HepG2 (cell line): ENCODE data around the gene RCN1. TPM values are rescaled to one million over a fixed set of nuclear protein-coding genes. Genes with fewer than 3 reads are reported as not detected.

ENCODE experiments used
- ATAC-seq: fragments of 200-7000 bp; cut with Tn5 transposase; 3 replicates; pipeline ENCODE4 v1.9.1; 2020; ENCODE audit warnings: mild to moderate bottlenecking, moderate library complexity
- BruUV-seq: library from RNA; stranded (reverse); fragments of 400-500 nt; replicated peaks from 2 replicates; lab custom pipeline; 2021; lab: Mats Ljungman, UMichigan
- CTCF ChIA-PET: fragments of 300-600 bp; formaldehyde crosslinking; extraction: SDS; loops from one replicate; lab custom pipeline; 2021; ENCODE audit warnings: low total read pairs, inconsistent platforms, low intra/inter-chr PET ratio; lab: Yijun Ruan, JAX
- POLR2A ChIA-PET: fragments of 350-600 bp; sonication (Branson Sonifier 250); formaldehyde crosslinking; loops from one replicate; lab custom pipeline; 2020; ENCODE audit warnings: antibody characterized with exemption, inconsistent platforms; lab: Yijun Ruan, JAX
- DNase-seq: peaks from one replicate; pipeline ENCODE4 v3.0.0-alpha.2; 2015; ENCODE audit warnings: low spot score
- FAIRE-seq: peaks from 3 replicates; lab custom pipeline; 2011; peaks lifted over from hg19 to GRCh38; lab: Jason Lieb, UNC
- H2AFZ ChIP-seq: one replicate; pipeline ENCODE4 v1.6.1; 2011; ENCODE audit warnings: low read length, inconsistent platforms
- H3K27ac ChIP-seq: fragments of 300-600 bp; 3 replicates; pipeline ENCODE4 v1.8.0; 2011; ENCODE audit warnings: mixed run types, mild to moderate bottlenecking, mixed read lengths, low read length, inconsistent platforms; ENCODE audit not compliant: insufficient read depth; ENCODE audit errors: extremely low read length
- H3K27me3 ChIP-seq, 2 experiments: fragments of 200-600 bp in 1 of 2; 2 replicates in 1 of 2; 3 replicates in 1 of 2; pipeline versions ENCODE4 v1.6.0 to v1.8.0; 2011; ENCODE audit warnings: low read length in 2 of 2, mild to moderate bottlenecking in 2 of 2, moderate library complexity in 2 of 2, inconsistent platforms in 1 of 2; ENCODE audit not compliant: insufficient read depth in 2 of 2, control insufficient read depth in 1 of 2
- H3K36me3 ChIP-seq, 2 experiments: fragments of 200-600 bp in 1 of 2; replicated peaks in 1 of 2; 2 replicates in 1 of 2; 3 replicates in 1 of 2; pipeline versions ENCODE4 v1.5.1 to v1.8.0; 2011; ENCODE audit warnings: low read length in 2 of 2, inconsistent platforms in 1 of 2; ENCODE audit not compliant: insufficient read depth in 2 of 2, control insufficient read depth in 1 of 2
- H3K4me1 ChIP-seq: 2 replicates; pipeline ENCODE4 v1.5.1; 2012; ENCODE audit warnings: low read length, inconsistent platforms; ENCODE audit not compliant: insufficient read depth
- H3K4me2 ChIP-seq: 2 replicates; pipeline ENCODE4 v1.6.0; 2011; ENCODE audit warnings: low read depth, low read length, inconsistent platforms
- H3K4me3 ChIP-seq, 3 experiments: fragments of 200-600 bp in 1 of 3; sonication (generic), shearing (Covaris generic) in 1 of 3; replicated peaks in 1 of 3; 2 replicates each; pipeline ENCODE4 v1.5.1; 2011 to 2016; ENCODE audit warnings: low read length in 3 of 3, inconsistent platforms in 2 of 3, low read depth in 2 of 3, mild to moderate bottlenecking in 2 of 3, control low read depth in 1 of 3, mixed read lengths in 1 of 3; ENCODE audit not compliant: insufficient read depth in 1 of 3
- H3K79me2 ChIP-seq: one replicate; pipeline ENCODE4 v1.6.1; 2011; ENCODE audit warnings: low read length, inconsistent platforms; ENCODE audit not compliant: insufficient read depth
- H3K9ac ChIP-seq: 2 replicates; pipeline ENCODE4 v1.6.0; 2011; ENCODE audit warnings: mild to moderate bottlenecking, low read depth, low read length, inconsistent platforms; ENCODE audit not compliant: insufficient read depth
- H3K9me3 ChIP-seq: 2 replicates; pipeline ENCODE4 v1.5.1; 2012; ENCODE audit warnings: mild to moderate bottlenecking, low read length
- H4K20me1 ChIP-seq: 2 replicates; pipeline ENCODE4 v1.6.0; 2011; ENCODE audit warnings: inconsistent platforms, mild to moderate bottlenecking, low read length, moderate library complexity; ENCODE audit not compliant: insufficient read depth
- ATF7-NPFF ChIP-seq: sonication (generic); formaldehyde crosslinking; IDR thresholded peaks from 2 replicates; pipeline ENCODE4 v1.8.1; 2023; ENCODE audit warnings: mild to moderate bottlenecking, low read depth, missing genetic modification reagents, moderate library complexity
- CHCHD3 ChIP-seq: sonication (generic); formaldehyde crosslinking; IDR thresholded peaks from 2 replicates; pipeline ENCODE4 v1.8.0; 2022; ENCODE audit warnings: mild to moderate bottlenecking, missing genetic modification reagents, moderate library complexity
- E2F1 ChIP-seq: sonication (generic); formaldehyde crosslinking; IDR thresholded peaks from 2 replicates; pipeline ENCODE4 v1.5.0; 2020; ENCODE audit warnings: missing genetic modification reagents
- ELF3 ChIP-seq: IDR thresholded peaks from 2 replicates; pipeline ENCODE4 v1.6.1; 2016; ENCODE audit warnings: missing genetic modification reagents, missing compliant biosample characterization
- ESRRA ChIP-seq: sonication (generic); formaldehyde crosslinking; IDR thresholded peaks from 2 replicates; pipeline ENCODE4 v1.5.1; 2020; ENCODE audit warnings: mild to moderate bottlenecking, low read depth, missing genetic modification reagents
- IKZF4 ChIP-seq: sonication (generic); formaldehyde crosslinking; IDR thresholded peaks from 2 replicates; pipeline ENCODE4 v1.5.1; 2020; ENCODE audit warnings: borderline replicate concordance, mild to moderate bottlenecking, low read depth, missing genetic modification reagents; ENCODE audit errors: not compliant biosample characterization
- NCOA1 ChIP-seq: sonication (generic); formaldehyde crosslinking; IDR thresholded peaks from 2 replicates; pipeline ENCODE4 v1.9.0; 2021; ENCODE audit warnings: missing genetic modification reagents
- PHF20 ChIP-seq: sonication (generic); formaldehyde crosslinking; IDR thresholded peaks from 2 replicates; pipeline ENCODE4 v1.5.0; 2020; ENCODE audit warnings: mild to moderate bottlenecking, missing genetic modification reagents
- PHF21A ChIP-seq: sonication (generic); formaldehyde crosslinking; IDR thresholded peaks from 2 replicates; pipeline ENCODE4 v1.5.0; 2020; ENCODE audit warnings: mild to moderate bottlenecking, missing genetic modification reagents
- SOX6 ChIP-seq, 2 experiments: fragments of 450-650 bp in 1 of 2; sonication (generic) in 1 of 2; formaldehyde crosslinking in 1 of 2; IDR thresholded peaks; 2 replicates each; pipeline versions ENCODE4 v1.4.0 to v1.6.1; 2017 to 2020; ENCODE audit warnings: antibody characterized with exemption in 1 of 2, mild to moderate bottlenecking in 1 of 2, missing genetic modification reagents in 1 of 2
- ZBTB3 ChIP-seq: sonication (generic); formaldehyde crosslinking; IDR thresholded peaks from 2 replicates; pipeline ENCODE4 v1.4.0; 2020; ENCODE audit warnings: low read depth, mild to moderate bottlenecking, moderate library complexity, missing genetic modification reagents, borderline replicate concordance
- ZNF224 ChIP-seq: sonication (generic); formaldehyde crosslinking; IDR thresholded peaks from 2 replicates; pipeline ENCODE4 v1.5.0; 2020; ENCODE audit warnings: mild to moderate bottlenecking, missing genetic modification reagents
- ZNF256 ChIP-seq: sonication (generic); formaldehyde crosslinking; conservative IDR thresholded peaks from 2 replicates; pipeline ENCODE4 v1.4.0; 2020; ENCODE audit warnings: missing genetic modification reagents
- ZNF562 ChIP-seq: sonication (generic); formaldehyde crosslinking; IDR thresholded peaks from 2 replicates; pipeline ENCODE4 v1.8.0; 2022; ENCODE audit warnings: missing genetic modification reagents, borderline replicate concordance
- ZNF614 ChIP-seq: IDR thresholded peaks from 2 replicates; pipeline ENCODE4 v1.6.1; 2018; ENCODE audit warnings: missing biosample characterization, missing genetic modification reagents, inconsistent platforms, borderline replicate concordance
- ZNF891 ChIP-seq: sonication (generic); formaldehyde crosslinking; IDR thresholded peaks from 2 replicates; pipeline ENCODE4 v1.5.0; 2020; ENCODE audit warnings: mild to moderate bottlenecking, missing genetic modification reagents
- WGBS: methylation state at CpG from one replicate; pipeline ENCODE4 v1.1.6; 2017; ENCODE audit warnings: low lambda C conversion rate; 5-methylcytosine and 5-hydroxymethylcytosine counted together
- in situ Hi-C: cut with HindIII; loops from 2 replicates; pipeline ENCODE4 v1.10.0; 2017; ENCODE audit warnings: low pct_unique_long_range_greater_than_20kb; ENCODE audit not compliant: extremely low pct_ligation_motif_present
- intact Hi-C: fragments of 100-400 bp; cut with micrococcal nuclease; formaldehyde crosslinking; loops from one replicate; pipeline ENCODE4 v1.10.0; 2022; ENCODE audit not compliant: unreplicated experiment
- polyA plus RNA-seq, 8 experiments: library from polyadenylated mRNA; depleted of rRNA in 3 of 8; stranded (reverse) in 7 of 8; unstranded in 1 of 8; fragments of >200 nt; fragmentation: Illumina TruSeq in 4 of 8; extraction: Trizol in 4 of 8; gene quantifications; 2 replicates each; pipeline versions ENCODE4 v1.2.1 to v1.2.3, GENCODE V29; 2011 to 2016; ENCODE audit warnings: low read depth in 4 of 8, missing spikeins in 1 of 8, mixed read lengths in 1 of 8; ENCODE audit not compliant: insufficient read depth in 1 of 8
- total RNA-seq, 5 experiments: library from RNA; depleted of rRNA; stranded (reverse); fragments of >200 nt; fragmentation: Illumina TruSeq; extraction: Trizol; gene quantifications; 2 replicates each; pipeline ENCODE4 v1.2.3, GENCODE V29; 2016; ENCODE audit warnings: low read depth in 1 of 5
- TF ChIP-seq, protein P1 (sequence below): sonication (generic); formaldehyde crosslinking; IDR thresholded peaks from 2 replicates; pipeline ENCODE4 v1.4.0; 2020; ENCODE audit warnings: missing genetic modification reagents
- TF ChIP-seq, protein P2 (sequence below): sonication (generic); formaldehyde crosslinking; IDR thresholded peaks from 2 replicates; pipeline ENCODE4 v1.5.0; 2020; ENCODE audit warnings: mild to moderate bottlenecking, missing genetic modification reagents, borderline replicate concordance

The RCN1 gene
- total and polyA plus RNA-seq, 2 of the 13 experiments (the other 11 are each of a cell fraction or from before 2014, with no cell fraction given), result 22.0 to 28.5 TPM

- no peaks in the 10 kb centered on the region for H3K9me3 ChIP-seq
- ATAC-seq (no peak), DNase-seq (no peak), FAIRE-seq (no peak)
- peaks cover 6% of the 10 kb centered on the region; the same call in 1 of the 2 replicates for H4K20me1 ChIP-seq
- peaks cover 6% of the 10 kb centered on the region; the same call in 1 of the 2 replicates for H3K4me1 ChIP-seq
- no peak overlapping the region for H3K4me3 ChIP-seq
- H3K27ac ChIP-seq, result no peak overlapping the region
- no peaks in the 10 kb centered on the region for H3K36me3 ChIP-seq
- no peak for TF ChIP-seq PHF20 (CRISPR knock-in tag)
- TF ChIP-seq ATF7-NPFF, result no peak
- no peak for TF ChIP-seq PHF21A (CRISPR knock-in tag)
- TF ChIP-seq ELF3, result no peak
- no peak for TF ChIP-seq ZNF256 (CRISPR knock-in tag)
- TF ChIP-seq, protein P1, sequence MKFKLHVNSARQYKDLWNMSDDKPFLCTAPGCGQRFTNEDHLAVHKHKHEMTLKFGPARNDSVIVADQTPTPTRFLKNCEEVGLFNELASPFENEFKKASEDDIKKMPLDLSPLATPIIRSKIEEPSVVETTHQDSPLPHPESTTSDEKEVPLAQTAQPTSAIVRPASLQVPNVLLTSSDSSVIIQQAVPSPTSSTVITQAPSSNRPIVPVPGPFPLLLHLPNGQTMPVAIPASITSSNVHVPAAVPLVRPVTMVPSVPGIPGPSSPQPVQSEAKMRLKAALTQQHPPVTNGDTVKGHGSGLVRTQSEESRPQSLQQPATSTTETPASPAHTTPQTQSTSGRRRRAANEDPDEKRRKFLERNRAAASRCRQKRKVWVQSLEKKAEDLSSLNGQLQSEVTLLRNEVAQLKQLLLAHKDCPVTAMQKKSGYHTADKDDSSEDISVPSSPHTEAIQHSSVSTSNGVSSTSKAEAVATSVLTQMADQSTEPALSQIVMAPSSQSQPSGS (CRISPR knock-in tag), result no peak
- TF ChIP-seq, protein P2, sequence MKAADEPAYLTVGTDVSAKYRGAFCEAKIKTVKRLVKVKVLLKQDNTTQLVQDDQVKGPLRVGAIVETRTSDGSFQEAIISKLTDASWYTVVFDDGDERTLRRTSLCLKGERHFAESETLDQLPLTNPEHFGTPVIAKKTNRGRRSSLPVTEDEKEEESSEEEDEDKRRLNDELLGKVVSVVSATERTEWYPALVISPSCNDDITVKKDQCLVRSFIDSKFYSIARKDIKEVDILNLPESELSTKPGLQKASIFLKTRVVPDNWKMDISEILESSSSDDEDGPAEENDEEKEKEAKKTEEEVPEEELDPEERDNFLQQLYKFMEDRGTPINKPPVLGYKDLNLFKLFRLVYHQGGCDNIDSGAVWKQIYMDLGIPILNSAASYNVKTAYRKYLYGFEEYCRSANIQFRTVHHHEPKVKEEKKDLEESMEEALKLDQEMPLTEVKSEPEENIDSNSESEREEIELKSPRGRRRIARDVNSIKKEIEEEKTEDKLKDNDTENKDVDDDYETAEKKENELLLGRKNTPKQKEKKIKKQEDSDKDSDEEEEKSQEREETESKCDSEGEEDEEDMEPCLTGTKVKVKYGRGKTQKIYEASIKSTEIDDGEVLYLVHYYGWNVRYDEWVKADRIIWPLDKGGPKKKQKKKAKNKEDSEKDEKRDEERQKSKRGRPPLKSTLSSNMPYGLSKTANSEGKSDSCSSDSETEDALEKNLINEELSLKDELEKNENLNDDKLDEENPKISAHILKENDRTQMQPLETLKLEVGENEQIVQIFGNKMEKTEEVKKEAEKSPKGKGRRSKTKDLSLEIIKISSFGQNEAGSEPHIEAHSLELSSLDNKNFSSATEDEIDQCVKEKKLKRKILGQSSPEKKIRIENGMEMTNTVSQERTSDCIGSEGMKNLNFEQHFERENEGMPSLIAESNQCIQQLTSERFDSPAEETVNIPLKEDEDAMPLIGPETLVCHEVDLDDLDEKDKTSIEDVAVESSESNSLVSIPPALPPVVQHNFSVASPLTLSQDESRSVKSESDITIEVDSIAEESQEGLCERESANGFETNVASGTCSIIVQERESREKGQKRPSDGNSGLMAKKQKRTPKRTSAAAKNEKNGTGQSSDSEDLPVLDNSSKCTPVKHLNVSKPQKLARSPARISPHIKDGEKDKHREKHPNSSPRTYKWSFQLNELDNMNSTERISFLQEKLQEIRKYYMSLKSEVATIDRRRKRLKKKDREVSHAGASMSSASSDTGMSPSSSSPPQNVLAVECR (CRISPR knock-in tag), result no peak
- TF ChIP-seq ZNF891, result no peak
- TF ChIP-seq ZBTB3 (CRISPR knock-in tag), result no peak
- TF ChIP-seq E2F1, result no peak
- no peak for TF ChIP-seq ESRRA (CRISPR knock-in tag)
- TF ChIP-seq IKZF4 (CRISPR knock-in tag), result no peak
- TF ChIP-seq ZNF224, result no peak
- no peak for TF ChIP-seq NCOA1 (CRISPR knock-in tag)
- no peak for TF ChIP-seq ZNF562 (CRISPR knock-in tag)
- TF ChIP-seq ZNF614 (CRISPR knock-in tag), result no peak
- TF ChIP-seq SOX6 (IDR thresholded peaks at IDR 0.05), result no peak
- no peak for TF ChIP-seq SOX6 (CRISPR knock-in tag; IDR thresholded peaks at IDR 0.05)
- no peak for TF ChIP-seq CHCHD3 (CRISPR knock-in tag)
- intact Hi-C loops, result no loop called here
- H3K27me3 ChIP-seq, result peaks cover 2 to 38% of the 10 kb centered on the region in 2 experiments
- no peak overlapping the region for H2AFZ ChIP-seq
- WGBS, result 18% methylated on average over 6 of the region's 6 CpGs
- H3K9ac ChIP-seq, result no peak overlapping the region
- in situ Hi-C loops, result no loop called here
- CTCF ChIA-PET, result no interaction called here
- H3K4me2 ChIP-seq, result no peak overlapping the region
- POLR2A ChIA-PET, result no interaction called here
- no TSS peak for BruUV-seq
- H3K79me2 ChIP-seq, result no peaks in the 10 kb centered on the region
Measured at GRCh38 chr11:32109592-32109991, 18.7 kb downstream of the RCN1 start.
